Measurements from ENCODE around the gene FUOM. TPM values are rescaled to one million over a fixed set of nuclear protein-coding genes. Genes with fewer than 3 reads are reported as not detected.

Gene FUOM
- total and polyA plus RNA-seq, 2 of the 4 experiments (the other 2 are of a cell fraction), result 26.3 to 52.8 TPM

DNA sequence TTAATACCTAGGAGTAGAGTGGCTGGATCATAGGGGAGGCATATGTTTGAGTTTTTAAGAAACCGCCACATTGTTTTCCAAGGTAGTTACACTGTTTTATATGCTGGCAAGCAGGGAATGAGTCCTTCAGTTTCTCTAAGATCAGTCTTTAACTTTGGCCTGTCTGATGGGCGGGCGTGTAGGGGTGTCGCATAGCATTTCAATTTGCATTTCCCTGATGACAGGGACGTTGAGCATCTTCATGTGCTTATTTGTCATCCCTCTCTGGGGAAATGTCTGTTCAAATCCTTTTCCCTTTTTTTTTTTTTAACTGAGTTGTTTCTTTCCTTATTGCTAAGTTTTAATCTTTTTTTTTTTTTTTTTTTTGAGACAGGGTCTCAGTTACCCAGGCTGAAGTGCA, 46.0 kb upstream of the FUOM start:
- Histone ChIP-seq H3K14ac (replicated peaks; ENCODE audit: low read depth, low read length) (no peak overlapping the region), H4K91ac (ENCODE audit: insufficient read depth, low read depth, low read length) (no peak overlapping the region), H2BK120ac (ENCODE audit: low read depth, low read length) (no peak overlapping the region), H2AK5ac (ENCODE audit: low read depth, low read length) (no peak overlapping the region), H3K23ac (ENCODE audit: low read depth, low read length) (no peak overlapping the region), H3K79me1 (ENCODE audit: low read depth in 1 of 2, low read length in 2 of 2) (peaks cover 25 to 48% of the 10 kb centered on the region in 2 experiments), H3K4me3 (ENCODE audit: insufficient read depth, low read depth, low read length) (no peak overlapping the region), H2AK9ac (replicated peaks; ENCODE audit: low read depth, low read length, poor library complexity) (no peak overlapping the region), H2BK15ac (ENCODE audit: low read depth, low read length) (no peak overlapping the region), H2BK20ac (ENCODE audit: low read depth, low read length) (no peak overlapping the region), H3K4me2 (ENCODE audit: low read depth, low read length) (no peak overlapping the region), H3K36me3 (ENCODE audit: control insufficient read depth, insufficient read depth, low read length) (peaks cover 51% of the 10 kb centered on the region), H3K27me3 (ENCODE audit: control insufficient read depth, insufficient read depth, low read length) (no peaks in the 10 kb centered on the region), H3K9me3 (ENCODE audit: control insufficient read depth, insufficient read depth, low read length) (no peaks in the 10 kb centered on the region), H3K18ac (ENCODE audit: low read depth, low read length) (no peak overlapping the region), H4K20me1 (ENCODE audit: insufficient read depth, low read length) (peaks cover 8% of the 10 kb centered on the region; the same call in 1 of the 2 replicates), H3K4ac (ENCODE audit: low read depth, low read length) (no peak overlapping the region), H2BK5ac (ENCODE audit: low read depth, low read length, poor library complexity, severe bottlenecking) (no peak overlapping the region), H3K56ac (ENCODE audit: extremely low read depth, insufficient read depth, low read length) (no peak overlapping the region), H3K4me1 (ENCODE audit: control insufficient read depth, insufficient read depth, low read length) (peaks cover 4% of the 10 kb centered on the region; the same call in 1 of the 2 replicates), H3K9ac (ENCODE audit: low read depth, low read length) (no peak overlapping the region), H3K9me1 (ENCODE audit: insufficient read depth, low read length) (peaks cover 6% of the 10 kb centered on the region; the same call in 1 of the 2 replicates), H4K5ac (ENCODE audit: low read depth, low read length) (no peak overlapping the region), H3K27ac (ENCODE audit: insufficient read depth, low read length) (no peak overlapping the region), H2AFZ (replicated peaks; ENCODE audit: low read length, poor library complexity) (no peak overlapping the region), H4K8ac (ENCODE audit: low read depth in 2 of 2, low read length in 2 of 2) (no peak overlapping the region)
- in situ Hi-C loops (cut with MboI; ENCODE audit: low sequenced_read_pairs) (no loop called here), intact Hi-C loops (cut with micrococcal nuclease) (no loop called here), dilution Hi-C loops (cut with HindIII; ENCODE audit: low sequenced_read_pairs, unreplicated experiment) (no loop called here)
- CTCF ChIA-PET, result no interaction called here
- 84% methylated on average over 3 of the region's 5 CpGs; no CpG with 5 or more reads in 1 of the 2 experiments for WGBS, 2 experiments (ENCODE audit: extremely low coverage in 2 of 2, insufficient read length in 1 of 2)
- POLR2A ChIA-PET (ENCODE audit: unreplicated experiment), result no interaction called here
- BruUV-seq (replicated peaks), result no TSS peak
- ATAC-seq (ENCODE audit: low read depth) (no peak), DNase-seq (no peak)
- TF ChIP-seq CHD1 (IDR thresholded peaks at IDR 0.05; ENCODE audit: low read depth, low read length) (no peak), FOS (IDR thresholded peaks at IDR 0.05; ENCODE audit: low read depth, low read length) (no peak), RCOR1 (IDR thresholded peaks at IDR 0.05; ENCODE audit: insufficient replicate concordance, low read length) (no peak), NFE2L2 (IDR thresholded peaks at IDR 0.05; ENCODE audit: low read depth, low read length) (no peak), SMC3 (IDR thresholded peaks at IDR 0.05; ENCODE audit: low read depth, low read length) (no peak), CEBPB (IDR thresholded peaks at IDR 0.05; ENCODE audit: low read depth, low read length) (no peak), RFX5 (IDR thresholded peaks at IDR 0.05; ENCODE audit: low read depth, low read length) (no peak), POLR2A (IDR thresholded peaks at IDR 0.05; ENCODE audit: low read depth, low read length) (no peak), RAD21 (IDR thresholded peaks at IDR 0.05; ENCODE audit: low read length) (no peak), MXI1 (IDR thresholded peaks at IDR 0.05; ENCODE audit: borderline replicate concordance, low read depth, low read length) (no peak), MAFK (IDR thresholded peaks at IDR 0.05; ENCODE audit: low read depth, low read length) (no peak), BHLHE40 (IDR thresholded peaks at IDR 0.05; ENCODE audit: low read depth, low read length) (no peak), MAZ (IDR thresholded peaks at IDR 0.05; ENCODE audit: borderline replicate concordance, low read depth, low read length) (no peak)
- TF ChIP-seq, protein P1, sequence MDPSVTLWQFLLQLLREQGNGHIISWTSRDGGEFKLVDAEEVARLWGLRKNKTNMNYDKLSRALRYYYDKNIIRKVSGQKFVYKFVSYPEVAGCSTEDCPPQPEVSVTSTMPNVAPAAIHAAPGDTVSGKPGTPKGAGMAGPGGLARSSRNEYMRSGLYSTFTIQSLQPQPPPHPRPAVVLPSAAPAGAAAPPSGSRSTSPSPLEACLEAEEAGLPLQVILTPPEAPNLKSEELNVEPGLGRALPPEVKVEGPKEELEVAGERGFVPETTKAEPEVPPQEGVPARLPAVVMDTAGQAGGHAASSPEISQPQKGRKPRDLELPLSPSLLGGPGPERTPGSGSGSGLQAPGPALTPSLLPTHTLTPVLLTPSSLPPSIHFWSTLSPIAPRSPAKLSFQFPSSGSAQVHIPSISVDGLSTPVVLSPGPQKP (IDR thresholded peaks at IDR 0.05; ENCODE audit: borderline replicate concordance, low read depth, low read length), result no peak
- TF ChIP-seq, protein P2, sequence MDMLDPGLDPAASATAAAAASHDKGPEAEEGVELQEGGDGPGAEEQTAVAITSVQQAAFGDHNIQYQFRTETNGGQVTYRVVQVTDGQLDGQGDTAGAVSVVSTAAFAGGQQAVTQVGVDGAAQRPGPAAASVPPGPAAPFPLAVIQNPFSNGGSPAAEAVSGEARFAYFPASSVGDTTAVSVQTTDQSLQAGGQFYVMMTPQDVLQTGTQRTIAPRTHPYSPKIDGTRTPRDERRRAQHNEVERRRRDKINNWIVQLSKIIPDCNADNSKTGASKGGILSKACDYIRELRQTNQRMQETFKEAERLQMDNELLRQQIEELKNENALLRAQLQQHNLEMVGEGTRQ (IDR thresholded peaks at IDR 0.05; ENCODE audit: low read depth, low read length), result no peak
